AG10803 (cell line): ENCODE data around the gene CLPTM1L.
A peak's percentile ranks its signal among the peaks of the same experiment; 100 is the strongest.

Experiments used
- DNase-seq: peaks from one replicate; pipeline ENCODE4 v3.0.0; 2010; ENCODE audit warnings: low read depth
- H3K4me3 ChIP-seq: 2 replicates; pipeline ENCODE4 v1.5.1; 2011; ENCODE audit warnings: mild to moderate bottlenecking, low read length, control low read depth
- TF ChIP-seq, protein P1 (sequence below): conservative IDR thresholded peaks from 2 replicates; pipeline ENCODE4 v1.5.1; 2011; ENCODE audit warnings: mild to moderate bottlenecking, low read length, control low read depth, inconsistent platforms

CLPTM1L gene

DNA sequence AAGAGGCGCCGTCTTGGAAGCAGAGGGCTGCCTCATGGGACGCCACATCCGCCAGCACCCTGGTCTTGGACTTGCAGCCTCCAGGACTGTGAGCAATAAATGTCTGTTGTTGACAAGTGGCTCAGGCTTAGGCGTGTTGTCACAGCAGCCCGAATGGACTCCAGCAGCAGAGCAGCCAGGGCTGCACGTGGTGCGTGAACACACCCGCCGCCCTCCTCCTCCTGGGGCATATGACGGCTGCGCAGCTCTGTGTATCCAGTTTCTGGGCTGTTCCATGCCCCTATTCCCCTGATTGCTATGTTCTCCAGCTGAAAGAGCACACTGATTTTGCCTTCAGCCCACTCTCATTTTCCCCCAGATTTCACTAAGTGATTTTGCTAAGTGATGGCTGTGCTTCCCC, 36.0 kb upstream of the CLPTM1L start:
- no peak overlapping the region for H3K4me3 ChIP-seq

GRCh38 chr5:1380011-1380817, 35.3 kb upstream of the CLPTM1L start:
- DNase-seq: peak; percentile 42
- H3K4me3 ChIP-seq: peak overlapping the region; percentile 17; the same call in 1 of the 2 replicates
- TF ChIP-seq, protein P1, sequence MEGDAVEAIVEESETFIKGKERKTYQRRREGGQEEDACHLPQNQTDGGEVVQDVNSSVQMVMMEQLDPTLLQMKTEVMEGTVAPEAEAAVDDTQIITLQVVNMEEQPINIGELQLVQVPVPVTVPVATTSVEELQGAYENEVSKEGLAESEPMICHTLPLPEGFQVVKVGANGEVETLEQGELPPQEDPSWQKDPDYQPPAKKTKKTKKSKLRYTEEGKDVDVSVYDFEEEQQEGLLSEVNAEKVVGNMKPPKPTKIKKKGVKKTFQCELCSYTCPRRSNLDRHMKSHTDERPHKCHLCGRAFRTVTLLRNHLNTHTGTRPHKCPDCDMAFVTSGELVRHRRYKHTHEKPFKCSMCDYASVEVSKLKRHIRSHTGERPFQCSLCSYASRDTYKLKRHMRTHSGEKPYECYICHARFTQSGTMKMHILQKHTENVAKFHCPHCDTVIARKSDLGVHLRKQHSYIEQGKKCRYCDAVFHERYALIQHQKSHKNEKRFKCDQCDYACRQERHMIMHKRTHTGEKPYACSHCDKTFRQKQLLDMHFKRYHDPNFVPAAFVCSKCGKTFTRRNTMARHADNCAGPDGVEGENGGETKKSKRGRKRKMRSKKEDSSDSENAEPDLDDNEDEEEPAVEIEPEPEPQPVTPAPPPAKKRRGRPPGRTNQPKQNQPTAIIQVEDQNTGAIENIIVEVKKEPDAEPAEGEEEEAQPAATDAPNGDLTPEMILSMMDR: peak; percentile 43

More for the DNA sequence above, 36.0 kb upstream of the CLPTM1L start:
- TF ChIP-seq, protein P1: no peak
- no peak for DNase-seq

DNA sequence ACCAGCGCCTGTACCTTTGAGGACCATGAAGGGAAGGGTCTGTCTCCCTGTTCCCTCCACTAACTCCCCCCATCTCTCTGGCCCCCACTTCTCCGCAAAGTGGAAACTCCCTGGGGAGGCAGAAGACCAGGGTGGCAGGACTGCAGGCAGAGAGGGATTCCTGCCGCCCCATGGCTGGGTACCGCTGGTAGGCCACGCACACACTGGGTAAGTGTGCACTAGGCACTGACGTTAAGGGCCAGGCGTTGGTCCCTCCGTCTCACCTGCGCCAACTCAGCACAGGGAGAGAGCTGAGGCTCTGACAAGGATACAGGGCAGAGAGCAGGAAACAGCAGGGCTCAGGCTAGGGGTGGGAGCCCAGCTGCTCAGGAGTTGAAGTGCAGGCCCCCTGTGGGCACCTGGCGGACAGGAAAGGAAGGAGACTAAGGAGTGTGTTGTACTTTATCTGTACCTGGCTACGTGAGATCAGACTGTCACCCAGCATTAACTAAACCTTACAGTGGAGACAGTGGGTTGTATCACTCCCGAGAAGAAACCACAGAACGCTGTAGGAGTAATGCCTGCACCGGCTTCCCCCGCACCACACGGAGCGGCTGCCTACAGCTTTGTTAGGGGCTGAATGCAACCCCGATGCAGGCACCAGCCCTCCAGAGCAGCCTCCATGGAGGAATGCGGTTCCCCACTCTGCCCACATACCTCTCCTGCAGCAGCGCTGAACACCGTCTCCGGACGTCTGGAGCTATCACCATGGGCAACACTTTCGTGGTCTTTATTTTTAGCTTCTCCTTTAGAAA, 34.2 kb upstream of the CLPTM1L start:
- H3K4me3 ChIP-seq: no peak overlapping the region
- TF ChIP-seq, protein P1: no peak
- no peak for DNase-seq

GRCh38 chr5:1378096-1378495, 33.2 kb upstream of the CLPTM1L start:
- no peak for DNase-seq
- no peak overlapping the region for H3K4me3 ChIP-seq
- TF ChIP-seq, protein P1: no peak

DNA sequence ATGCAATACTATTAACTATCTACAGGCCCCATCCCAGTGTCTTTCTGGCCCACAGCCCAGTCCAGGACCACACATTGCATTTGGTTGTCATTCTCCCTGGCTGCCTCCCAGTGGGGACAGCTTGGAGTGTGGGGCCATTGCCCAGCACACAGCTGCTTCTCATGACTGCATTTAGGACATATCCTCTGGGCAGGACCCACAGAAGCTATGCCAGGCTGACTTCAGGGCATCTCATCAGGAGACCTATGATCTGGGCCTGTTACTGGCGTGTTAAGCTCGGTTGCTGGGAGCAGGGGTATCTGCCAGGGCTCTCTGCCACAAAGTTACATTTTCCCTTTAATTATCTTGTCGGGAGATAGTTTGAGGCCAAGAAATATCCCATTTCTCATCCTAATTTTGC, 32.1 kb upstream of the CLPTM1L start:
- DNase-seq: no peak
- TF ChIP-seq, protein P1: no peak
- H3K4me3 ChIP-seq: no peak overlapping the region

- TF ChIP-seq, protein P1: no peak
- peak; percentile 18 for DNase-seq
These were observed 31.2 kb upstream of the CLPTM1L start for GRCh38 chr5:1375871-1376810.

More at GRCh38 chr5:1375871-1376810, 31.2 kb upstream of the CLPTM1L start:
- no peak overlapping the region for H3K4me3 ChIP-seq
